ENCODE measurements around the gene SULT1E1. TPM values are rescaled to one million over a fixed set of nuclear protein-coding genes. Genes with fewer than 3 reads are reported as not detected.

Gene SULT1E1
- total and polyA plus RNA-seq, 2 experiments from 2014 or later = not detected

- TF ChIP-seq, protein P1, sequence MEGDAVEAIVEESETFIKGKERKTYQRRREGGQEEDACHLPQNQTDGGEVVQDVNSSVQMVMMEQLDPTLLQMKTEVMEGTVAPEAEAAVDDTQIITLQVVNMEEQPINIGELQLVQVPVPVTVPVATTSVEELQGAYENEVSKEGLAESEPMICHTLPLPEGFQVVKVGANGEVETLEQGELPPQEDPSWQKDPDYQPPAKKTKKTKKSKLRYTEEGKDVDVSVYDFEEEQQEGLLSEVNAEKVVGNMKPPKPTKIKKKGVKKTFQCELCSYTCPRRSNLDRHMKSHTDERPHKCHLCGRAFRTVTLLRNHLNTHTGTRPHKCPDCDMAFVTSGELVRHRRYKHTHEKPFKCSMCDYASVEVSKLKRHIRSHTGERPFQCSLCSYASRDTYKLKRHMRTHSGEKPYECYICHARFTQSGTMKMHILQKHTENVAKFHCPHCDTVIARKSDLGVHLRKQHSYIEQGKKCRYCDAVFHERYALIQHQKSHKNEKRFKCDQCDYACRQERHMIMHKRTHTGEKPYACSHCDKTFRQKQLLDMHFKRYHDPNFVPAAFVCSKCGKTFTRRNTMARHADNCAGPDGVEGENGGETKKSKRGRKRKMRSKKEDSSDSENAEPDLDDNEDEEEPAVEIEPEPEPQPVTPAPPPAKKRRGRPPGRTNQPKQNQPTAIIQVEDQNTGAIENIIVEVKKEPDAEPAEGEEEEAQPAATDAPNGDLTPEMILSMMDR (IDR thresholded peaks at IDR 0.05; ENCODE audit: low read depth, low read length) = no peak
- no peak overlapping the region for H3K4me3 ChIP-seq
These were observed 17.5 kb upstream of the SULT1E1 start for GRCh38 chr4:69877453-69877852.

DNA sequence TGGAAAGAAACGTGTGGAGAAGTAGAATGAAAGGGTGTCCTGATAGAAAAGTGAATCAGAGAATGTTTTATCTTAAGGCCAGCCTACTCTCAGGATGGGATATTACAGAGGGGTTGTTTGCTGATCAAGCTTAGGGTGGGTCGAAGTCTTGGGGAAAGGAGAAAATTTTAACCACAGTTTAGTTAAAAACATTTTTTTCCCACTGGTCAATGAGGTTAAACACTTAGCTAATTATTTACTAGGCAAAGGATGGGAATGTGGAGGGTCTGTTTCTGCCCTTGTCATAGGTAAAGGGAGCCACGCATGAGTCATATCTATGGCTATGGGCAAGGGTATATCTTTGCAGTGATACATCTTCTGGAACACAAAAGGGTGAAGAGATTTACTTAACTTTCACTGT lies 16.1 kb upstream of the SULT1E1 start:
- TF ChIP-seq, protein P1 (IDR thresholded peaks at IDR 0.05; ENCODE audit: low read depth, low read length) = no peak
- no peak overlapping the region for H3K4me3 ChIP-seq
- no peaks in the 10 kb centered on the region for H3K4me1 ChIP-seq (ENCODE audit: low read depth)
- H3K36me3 ChIP-seq = no peaks in the 10 kb centered on the region
- H3K27ac ChIP-seq = no peak overlapping the region
- H3K9me3 ChIP-seq (ENCODE audit: low read depth) = no peaks in the 10 kb centered on the region
- H3K27me3 ChIP-seq = no peaks in the 10 kb centered on the region
- DNase-seq (ENCODE audit: low read depth in 1 of 2, low spot score in 1 of 2) = no peak

More at GRCh38 chr4:69877453-69877852, 17.5 kb upstream of the SULT1E1 start:
- Histone ChIP-seq H3K9me3 (ENCODE audit: low read depth) (no peaks in the 10 kb centered on the region), H3K27ac (no peak overlapping the region), H3K4me1 (ENCODE audit: low read depth) (no peaks in the 10 kb centered on the region), H3K36me3 (no peaks in the 10 kb centered on the region), H3K27me3 (no peaks in the 10 kb centered on the region)
- no peak for DNase-seq (ENCODE audit: low read depth in 1 of 2, low spot score in 1 of 2)

DNA sequence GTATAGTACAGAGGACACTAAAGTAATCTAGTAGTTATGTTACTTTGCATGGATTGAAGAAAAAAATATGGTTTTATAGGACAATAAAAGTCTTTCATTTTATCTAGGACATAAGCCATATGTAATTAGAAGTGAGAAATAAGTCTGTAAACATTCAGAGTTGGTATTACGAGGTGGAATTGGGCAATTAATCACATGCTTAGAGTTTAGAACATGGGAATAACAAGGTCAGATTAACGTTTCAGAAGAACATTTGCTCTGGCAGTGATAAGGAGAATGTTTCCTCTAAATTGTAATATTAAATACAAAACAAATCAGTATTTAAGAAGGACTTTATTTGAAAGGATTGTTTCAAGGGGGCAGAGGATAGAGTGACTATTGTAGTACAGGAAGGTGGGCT lies 15.6 kb upstream of the SULT1E1 start:
- H3K36me3 ChIP-seq = no peaks in the 10 kb centered on the region
- H3K27me3 ChIP-seq = no peaks in the 10 kb centered on the region
- no peaks in the 10 kb centered on the region for H3K9me3 ChIP-seq (ENCODE audit: low read depth)
- no peak overlapping the region for H3K27ac ChIP-seq
- DNase-seq (ENCODE audit: low read depth in 1 of 2, low spot score in 1 of 2) = no peak
- no peaks in the 10 kb centered on the region for H3K4me1 ChIP-seq (ENCODE audit: low read depth)
- H3K4me3 ChIP-seq = no peak overlapping the region
- TF ChIP-seq, protein P1 (IDR thresholded peaks at IDR 0.05; ENCODE audit: low read depth, low read length) = no peak

DNA sequence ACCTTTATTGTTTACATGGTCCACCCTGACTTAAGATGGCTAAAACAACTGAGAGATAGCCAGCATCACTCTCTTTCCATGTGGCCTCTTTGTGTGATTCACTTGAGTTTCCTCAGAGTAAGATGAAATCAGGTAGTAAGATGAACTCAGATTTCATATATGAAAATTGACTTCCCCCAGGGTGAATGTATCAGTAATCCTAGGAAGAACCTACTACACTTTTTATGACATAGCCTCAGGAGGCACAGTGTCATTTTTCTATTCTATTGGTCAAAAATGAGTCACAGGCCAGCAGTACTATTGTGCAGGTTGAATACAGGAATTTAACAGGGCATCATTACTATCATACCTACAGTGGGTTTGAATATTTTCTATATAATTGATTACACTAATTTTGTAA lies 14.6 kb upstream of the SULT1E1 start:
- Histone ChIP-seq H3K4me3 (no peak overlapping the region), H3K27me3 (no peaks in the 10 kb centered on the region), H3K9me3 (ENCODE audit: low read depth) (no peaks in the 10 kb centered on the region), H3K36me3 (no peaks in the 10 kb centered on the region), H3K27ac (no peak overlapping the region), H3K4me1 (ENCODE audit: low read depth) (no peaks in the 10 kb centered on the region)
- TF ChIP-seq, protein P1 (IDR thresholded peaks at IDR 0.05; ENCODE audit: low read depth, low read length) = no peak
- DNase-seq (ENCODE audit: low read depth in 1 of 2, low spot score in 1 of 2) = no peak

- TF ChIP-seq, protein P1 (IDR thresholded peaks at IDR 0.05; ENCODE audit: low read depth, low read length) = no peak
These were observed 1.8 kb upstream of the SULT1E1 start for GRCh38 chr4:69861756-69862155.

More at GRCh38 chr4:69861756-69862155, 1.8 kb upstream of the SULT1E1 start:
- no peak for DNase-seq (ENCODE audit: low read depth in 1 of 2, low spot score in 1 of 2)
- no peak overlapping the region for H3K27ac ChIP-seq
- no peaks in the 10 kb centered on the region for H3K36me3 ChIP-seq
- H3K27me3 ChIP-seq = no peaks in the 10 kb centered on the region
- no peak overlapping the region for H3K4me3 ChIP-seq
- no peaks in the 10 kb centered on the region for H3K4me1 ChIP-seq (ENCODE audit: low read depth)
- no peaks in the 10 kb centered on the region for H3K9me3 ChIP-seq (ENCODE audit: low read depth)
